Measurements from ENCODE around the gene C7orf57. TPM values are rescaled to one million over a fixed set of nuclear protein-coding genes. Genes with fewer than 3 reads are reported as not detected.
"Not testable (repeated sequence)": the region's sequence is repeated elsewhere in the genome, so short reads cannot be mapped to it uniquely, and the experiment has no call there.

C7orf57 gene
- total RNA-seq, 2 experiments from 2014 or later = 0.28 to 0.33 TPM

- DNase-seq = no peak
- no peak overlapping the region for H3K27ac Mint-ChIP-seq
- H3K4me3 Mint-ChIP-seq = no peak overlapping the region
- H3K27me3 Mint-ChIP-seq = peaks cover 2% of the 10 kb centered on the region
- CTCF ChIA-PET = no interaction called here
- H3K36me3 Mint-ChIP-seq (ENCODE audit: low read depth) = no peaks in the 10 kb centered on the region
- peaks cover 2% of the 10 kb centered on the region for H3K9me3 Mint-ChIP-seq
- peaks cover 17% of the 10 kb centered on the region for H3K4me1 Mint-ChIP-seq
- POLR2A ChIA-PET = no interaction called here
Observed at GRCh38 chr7:48077423-48077822, 42.1 kb downstream of the C7orf57 start.

DNA sequence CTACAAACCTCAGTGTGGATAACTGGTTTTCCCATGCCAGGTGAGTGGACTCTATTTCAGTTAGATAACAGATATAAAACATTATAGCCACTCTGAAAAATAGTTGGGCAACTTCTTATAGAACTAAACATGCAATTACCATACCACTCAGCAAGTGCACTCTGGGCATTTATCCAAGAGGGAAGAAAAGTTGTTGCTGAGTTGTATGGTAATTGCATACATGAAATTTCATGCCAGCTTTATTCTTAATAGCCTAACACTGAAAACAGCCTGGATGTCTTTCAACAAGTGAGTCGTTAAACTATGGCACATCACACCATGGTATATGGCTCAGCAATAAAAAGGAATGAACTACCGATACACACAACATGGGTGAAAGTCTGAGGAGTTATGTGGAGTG is 43.1 kb downstream of the C7orf57 start:
- Mint-ChIP-seq H3K36me3 (ENCODE audit: low read depth) (peaks cover under 1% of the 10 kb centered on the region), H3K27ac (no peak overlapping the region), H3K4me1 (peaks cover 27% of the 10 kb centered on the region), H3K9me3 (no peaks in the 10 kb centered on the region), H3K27me3 (peaks cover 2% of the 10 kb centered on the region), H3K4me3 (no peak overlapping the region)
- ChIA-PET CTCF (interaction anchor here (0.9 kb wide), 1 partner anchor 87 kb away, joined by 3 read pairs; no protein-coding TSS in a partner anchor), POLR2A (no interaction called here)
- no peak for DNase-seq

DNA sequence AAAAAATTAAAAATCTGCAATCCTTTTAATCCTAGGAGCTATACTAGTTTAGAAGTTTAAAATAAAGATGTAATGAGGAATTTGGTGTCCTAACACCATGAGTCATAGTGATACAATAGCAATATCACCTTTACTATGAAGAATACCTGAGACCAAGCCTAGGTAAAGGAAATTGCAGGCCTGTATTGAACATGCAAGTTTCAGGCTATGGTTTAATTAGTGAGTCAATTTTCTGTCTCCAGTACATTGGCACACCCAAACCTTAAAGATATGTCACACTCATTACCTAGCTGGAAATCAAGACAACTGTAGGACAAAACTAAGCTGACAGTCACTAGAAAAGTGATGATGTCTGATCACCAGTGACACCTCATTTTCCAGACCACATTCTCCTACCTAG is 47.0 kb downstream of the C7orf57 start:
- DNase-seq, H3K4me3 Mint-ChIP-seq, H3K27me3 Mint-ChIP-seq, H3K9me3 Mint-ChIP-seq: not testable (repeated sequence)
- H3K36me3 Mint-ChIP-seq (ENCODE audit: low read depth) = peaks cover 12% of the 10 kb centered on the region
- CTCF ChIA-PET = interaction anchor here (1.0 to 1.5 kb wide), 2 partner anchors 91 to 94 kb away, joined by 3 to 4 read pairs; no protein-coding TSS in a partner anchor
- H3K4me1 Mint-ChIP-seq = peaks cover 55% of the 10 kb centered on the region
- POLR2A ChIA-PET = interaction anchor here (1.3 to 1.7 kb wide), 2 partner anchors 20 to 91 kb away, joined by 4 to 5 read pairs; no protein-coding TSS in a partner anchor
- H3K27ac Mint-ChIP-seq = peak overlapping the region; percentile 52

DNA sequence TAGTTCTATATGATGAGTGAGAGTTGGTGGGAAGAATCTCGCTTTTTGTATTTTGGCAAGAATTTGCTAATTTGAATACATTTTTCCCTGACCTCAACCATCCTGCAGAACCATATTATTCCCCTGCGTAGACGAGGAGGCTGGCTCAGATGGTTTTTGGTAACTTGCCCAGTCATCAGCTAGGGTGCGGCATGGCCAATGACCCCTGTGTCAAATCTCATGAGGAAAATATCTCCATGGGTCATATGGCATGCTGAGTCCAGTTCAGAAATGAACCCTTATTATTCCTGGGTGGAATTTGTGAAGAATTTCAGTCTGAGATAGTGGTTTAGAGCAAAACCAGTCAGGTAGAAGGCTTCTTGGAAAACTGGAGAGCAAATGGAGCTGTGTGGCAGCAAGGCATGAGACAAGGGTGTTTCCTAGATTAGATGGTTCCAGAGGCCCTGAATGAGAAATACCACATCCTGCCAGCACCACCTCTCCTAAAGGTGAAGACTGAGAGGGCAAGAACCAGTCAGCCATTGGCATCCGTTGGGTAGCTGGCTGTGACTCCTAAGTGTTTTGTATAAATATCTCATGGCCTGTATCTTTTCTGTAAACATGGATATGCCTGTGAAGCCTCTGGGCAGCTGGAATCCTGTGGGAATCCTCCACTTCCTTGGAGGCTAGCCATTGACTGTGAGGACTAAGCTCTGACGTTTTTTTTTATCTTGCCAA is 47.9 kb downstream of the C7orf57 start:
- peaks cover 12% of the 10 kb centered on the region for H3K36me3 Mint-ChIP-seq (ENCODE audit: low read depth)
- peaks cover 62% of the 10 kb centered on the region for H3K4me1 Mint-ChIP-seq
- H3K4me3 Mint-ChIP-seq = no peak overlapping the region
- ChIA-PET CTCF (interaction anchor here (1.0 to 3.2 kb wide), 4 partner anchors 13 to 92 kb away, joined by 4 to 21 read pairs (median 4); no protein-coding TSS in a partner anchor), POLR2A (interaction anchor here (0.8 to 8.0 kb wide), 8 partner anchors 13 to 92 kb away, joined by 3 to 148 read pairs (median 4); no protein-coding TSS in a partner anchor)
- H3K9me3 Mint-ChIP-seq = no peaks in the 10 kb centered on the region
- H3K27me3 Mint-ChIP-seq = no peaks in the 10 kb centered on the region
- peak overlapping the region; percentile 82 for H3K27ac Mint-ChIP-seq
- peak; percentile 66 for DNase-seq

GRCh38 chr7:48084727-48085432 is 49.5 kb downstream of the C7orf57 start:
- Mint-ChIP-seq H3K4me1 (peaks cover 60% of the 10 kb centered on the region), H3K27ac (peak overlapping the region; percentile 95), H3K4me3 (peak overlapping the region; percentile 36), H3K9me3 (no peaks in the 10 kb centered on the region), H3K27me3 (no peaks in the 10 kb centered on the region), H3K36me3 (ENCODE audit: low read depth) (peaks cover 20% of the 10 kb centered on the region)
- CTCF ChIA-PET = interaction anchor here (1.4 to 3.2 kb wide), 4 partner anchors 11 to 93 kb away, joined by 3 to 21 read pairs (median 4); no protein-coding TSS in a partner anchor
- peak; percentile 87 for DNase-seq
- POLR2A ChIA-PET = interaction anchor here (1.0 to 12.7 kb wide), 8 partner anchors 11 to 107 kb away, joined by 3 to 165 read pairs (median 6); partner anchors contain the start of gene C7orf57

GRCh38 chr7:48085433-48085791 is 50.1 kb downstream of the C7orf57 start:
- Mint-ChIP-seq H3K27me3 (no peaks in the 10 kb centered on the region), H3K27ac (peak overlapping the region; percentile 95), H3K9me3 (no peaks in the 10 kb centered on the region), H3K36me3 (ENCODE audit: low read depth) (peaks cover 25% of the 10 kb centered on the region), H3K4me3 (peak overlapping the region; percentile 36), H3K4me1 (peaks cover 62% of the 10 kb centered on the region)
- no peak for DNase-seq
- POLR2A ChIA-PET = interaction anchor here (1.0 to 12.7 kb wide), 7 partner anchors 11 to 107 kb away, joined by 3 to 165 read pairs (median 7); partner anchors contain the start of gene C7orf57
- CTCF ChIA-PET = interaction anchor here (1.4 to 3.2 kb wide), 3 partner anchors 11 to 94 kb away, joined by 3 to 21 read pairs (median 5); no protein-coding TSS in a partner anchor

DNA sequence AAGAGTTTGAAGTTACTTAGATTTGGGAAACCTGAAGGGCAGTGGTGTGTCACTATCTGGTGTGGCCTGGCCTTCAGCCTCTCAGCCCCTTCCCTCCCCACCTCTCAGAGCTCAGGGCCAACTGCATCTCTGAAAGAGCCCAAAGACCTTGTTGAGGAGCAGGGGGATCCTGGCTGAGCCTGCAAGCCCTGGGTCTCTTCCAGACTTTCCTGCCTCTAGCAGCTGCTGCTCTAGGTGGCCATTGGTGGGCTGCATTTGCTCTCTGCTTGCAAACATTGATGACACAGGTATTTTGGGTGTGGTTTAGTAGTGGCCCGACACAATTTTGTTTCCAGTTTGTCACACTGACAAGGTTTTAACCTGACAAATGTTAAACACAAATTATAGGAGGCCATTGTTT is 50.6 kb downstream of the C7orf57 start:
- Mint-ChIP-seq H3K4me1 (peaks cover 67% of the 10 kb centered on the region), H3K27me3 (no peaks in the 10 kb centered on the region), H3K27ac (peak overlapping the region; percentile 95), H3K9me3 (no peaks in the 10 kb centered on the region), H3K4me3 (peak overlapping the region; percentile 67), H3K36me3 (ENCODE audit: low read depth) (peaks cover 31% of the 10 kb centered on the region)
- DNase-seq = no peak
- CTCF ChIA-PET = interaction anchor here (1.4 to 3.2 kb wide), 3 partner anchors 10 to 94 kb away, joined by 5 to 21 read pairs (median 5); no protein-coding TSS in a partner anchor
- POLR2A ChIA-PET = interaction anchor here (1.1 to 12.7 kb wide), 4 partner anchors 10 to 95 kb away, joined by 3 to 165 read pairs (median 113); no protein-coding TSS in a partner anchor

- Mint-ChIP-seq H3K27ac (peak overlapping the region; percentile 95), H3K27me3 (no peaks in the 10 kb centered on the region), H3K4me3 (peak overlapping the region; percentile 67), H3K4me1 (peaks cover 80% of the 10 kb centered on the region), H3K36me3 (ENCODE audit: low read depth) (peaks cover 45% of the 10 kb centered on the region), H3K9me3 (no peaks in the 10 kb centered on the region)
- POLR2A ChIA-PET = interaction anchor here (1.6 to 12.7 kb wide), 4 partner anchors 9 to 97 kb away, joined by 4 to 165 read pairs (median 113); no protein-coding TSS in a partner anchor
- peak; percentile 46 for DNase-seq
- CTCF ChIA-PET = interaction anchor here (0.9 to 2.4 kb wide), 3 partner anchors 9 to 99 kb away, joined by 3 to 16 read pairs (median 5); no protein-coding TSS in a partner anchor
Observed at GRCh38 chr7:48087349-48087748, 52.0 kb downstream of the C7orf57 start.

GRCh38 chr7:48088559-48089045 is 53.3 kb downstream of the C7orf57 start:
- Mint-ChIP-seq H3K4me1 (peaks cover 80% of the 10 kb centered on the region), H3K4me3 (peak overlapping the region; percentile 87), H3K9me3 (no peaks in the 10 kb centered on the region), H3K27ac (peak overlapping the region; percentile 95), H3K27me3 (no peaks in the 10 kb centered on the region), H3K36me3 (ENCODE audit: low read depth) (peaks cover 56% of the 10 kb centered on the region)
- ChIA-PET POLR2A (interaction anchor here (0.6 to 12.7 kb wide), 11 partner anchors 7 to 113 kb away, joined by 3 to 165 read pairs (median 7); partner anchors contain the start of gene C7orf57), CTCF (interaction anchor here (0.8 to 2.4 kb wide), 3 partner anchors 10 to 97 kb away, joined by 4 to 16 read pairs (median 6); no protein-coding TSS in a partner anchor)
- no peak for DNase-seq

DNA sequence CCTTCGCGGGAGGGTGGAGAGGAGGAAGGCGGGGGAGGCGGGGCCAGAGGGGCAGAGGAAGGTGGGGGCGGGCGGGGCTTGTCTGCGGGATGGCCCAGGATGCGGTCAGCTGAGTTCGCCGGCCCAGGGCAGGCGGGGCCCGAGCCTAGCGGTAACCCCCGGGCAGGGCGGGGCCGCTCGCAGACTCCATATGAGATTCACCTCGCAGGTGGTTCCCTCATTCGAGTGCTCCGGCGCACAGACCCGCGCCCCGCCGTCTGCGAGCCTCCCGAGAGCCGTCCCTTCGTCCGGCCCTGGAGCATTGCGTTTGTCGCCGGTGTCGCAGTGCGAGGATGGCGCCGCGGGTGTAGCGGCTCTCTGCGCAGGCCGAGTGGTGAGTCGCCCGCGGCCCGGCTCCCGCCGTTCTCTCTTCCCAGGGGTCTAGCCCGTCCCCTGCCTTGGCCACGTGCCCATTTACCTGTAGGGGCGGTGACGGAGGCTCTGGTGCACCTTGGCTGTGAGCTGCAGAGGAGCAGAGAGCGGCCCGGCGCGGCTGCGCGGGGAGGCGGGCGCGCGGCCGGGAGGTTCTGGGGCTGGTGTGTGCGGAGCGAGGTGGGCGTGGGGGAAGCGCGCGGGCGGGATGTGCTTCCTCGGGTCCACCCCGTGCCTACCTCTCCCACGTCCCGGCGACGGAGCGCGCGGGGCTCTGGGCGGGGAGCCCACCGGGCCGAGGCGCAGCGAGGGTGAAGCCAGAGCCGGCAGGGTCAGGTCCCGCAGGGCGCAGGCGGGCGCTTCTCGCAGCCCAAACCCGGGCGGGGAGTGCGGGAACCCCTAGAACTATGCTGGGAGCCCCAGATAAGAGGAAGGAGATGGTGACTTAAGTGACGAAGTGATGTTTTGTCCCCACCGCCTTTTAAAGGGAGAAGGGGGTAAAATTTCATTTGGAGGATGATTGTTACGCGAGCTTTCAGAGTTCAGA is 54.0 kb downstream of the C7orf57 start, which contains the start of gene UPP1:
UPP1 (plus strand) TSS at position 220 of the 958 bp plus-strand sequence. CDS start 5,519 bp downstream, outside the sequence.
- DNase-seq = peak; percentile 96
- peaks cover 62% of the 10 kb centered on the region for H3K36me3 Mint-ChIP-seq (ENCODE audit: low read depth)
- ChIA-PET POLR2A (interaction anchor here (0.6 to 12.7 kb wide), 13 partner anchors 7 to 114 kb away, joined by 3 to 165 read pairs (median 5); partner anchors contain the start of gene C7orf57), CTCF (interaction anchor here (0.6 to 2.4 kb wide), 4 partner anchors 13 to 98 kb away, joined by 4 to 16 read pairs (median 6); no protein-coding TSS in a partner anchor)
- no peaks in the 10 kb centered on the region for H3K27me3 Mint-ChIP-seq
- peaks cover 83% of the 10 kb centered on the region for H3K4me1 Mint-ChIP-seq
- H3K27ac Mint-ChIP-seq = peak within 1 kb of the TSS; percentile 95
- H3K4me3 Mint-ChIP-seq = peak within 1 kb of the TSS; percentile 87
- no peaks in the 10 kb centered on the region for H3K9me3 Mint-ChIP-seq

DNA sequence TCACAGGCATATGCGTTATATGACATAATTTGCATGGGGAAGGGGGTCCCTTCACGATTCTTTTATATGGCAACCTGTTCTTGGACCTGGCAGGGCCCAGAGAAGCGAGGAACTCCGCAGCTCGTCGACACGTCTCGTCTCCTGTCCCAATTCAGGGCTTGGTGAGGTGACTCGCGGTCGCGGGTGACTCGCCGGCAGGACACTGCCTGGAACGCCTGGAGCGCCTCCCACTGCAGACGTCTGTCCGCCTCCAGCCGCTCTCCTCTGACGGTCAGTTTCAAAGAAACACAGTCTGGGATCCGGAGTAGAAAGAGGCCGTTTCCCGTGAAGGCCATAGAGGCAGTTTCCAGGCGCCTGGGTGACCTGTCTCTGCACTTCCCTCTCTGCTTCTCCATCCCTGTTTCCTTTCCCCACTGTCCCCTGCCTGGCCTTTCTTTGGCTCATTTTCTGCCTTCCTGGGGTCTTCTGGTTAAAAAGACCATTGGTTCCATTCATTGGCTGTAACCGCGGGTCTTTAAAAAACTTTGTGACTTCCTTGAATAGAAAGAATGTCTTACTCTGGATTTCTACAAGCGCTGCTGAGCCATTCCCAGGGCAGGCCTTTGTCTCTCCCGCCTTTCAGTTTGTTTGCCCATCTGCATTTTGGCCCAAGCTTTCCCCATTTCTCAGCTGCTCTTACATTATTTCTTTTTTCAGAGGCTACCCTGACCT is 54.9 kb downstream of the C7orf57 start:
- Mint-ChIP-seq H3K9me3 (no peaks in the 10 kb centered on the region), H3K27me3 (no peaks in the 10 kb centered on the region), H3K27ac (peak overlapping the region; percentile 95), H3K36me3 (ENCODE audit: low read depth) (peaks cover 67% of the 10 kb centered on the region), H3K4me1 (peaks cover 83% of the 10 kb centered on the region), H3K4me3 (peak overlapping the region; percentile 87)
- POLR2A ChIA-PET = interaction anchor here (0.9 to 12.7 kb wide), 6 partner anchors 6 to 112 kb away, joined by 3 to 165 read pairs (median 43); no protein-coding TSS in a partner anchor
- CTCF ChIA-PET = interaction anchor here (0.6 to 1.0 kb wide), 3 partner anchors 12 to 99 kb away, joined by 3 to 5 read pairs (median 4); no protein-coding TSS in a partner anchor
- no peak for DNase-seq
